SK-N-SH (cell line): ENCODE measurements around the gene PCBP3. TPM values are rescaled to one million over a fixed set of nuclear protein-coding genes. Genes with fewer than 3 reads are reported as not detected.

Experiments used
- CTCF ChIA-PET: fragments of 300-600, 350-600 bp; formaldehyde crosslinking; extraction: SDS; loops from one replicate; lab custom pipeline; 2021; lab: Yijun Ruan, JAX
- POLR2A ChIA-PET: fragments of 350-600 bp; sonication (Branson Sonifier 250); formaldehyde crosslinking; extraction: SDS; loops from one replicate; lab custom pipeline; 2020; ENCODE audit warnings: antibody characterized with exemption, inconsistent platforms; lab: Yijun Ruan, JAX
- DNase-seq: peaks from one replicate; pipeline ENCODE4 v3.0.0; 2012
- H2AFZ ChIP-seq: fragments of 200-600 bp; sonication (generic); 2 replicates; pipeline ENCODE4 v1.8.1; 2016; ENCODE audit warnings: antibody characterized with exemption, mild to moderate bottlenecking, low read depth
- H3F3A ChIP-seq: fragments of 200-600 bp; sonication (generic); replicated peaks from 2 replicates; pipeline ENCODE3; 2016; ENCODE audit warnings: antibody characterized with exemption, mild to moderate bottlenecking; ENCODE audit not compliant: insufficient read depth
- H3K27ac ChIP-seq, 2 experiments: fragments of 200-500 bp in 1 of 2; fragments of 200-600 bp in 1 of 2; sonication (Bioruptor generic) in 1 of 2; sonication (generic), shearing (Covaris generic) in 1 of 2; 2 replicates each; pipeline versions ENCODE4 v1.5.1 to v1.6.1; 2014 to 2016; ENCODE audit warnings: low read depth in 2 of 2, inconsistent platforms in 1 of 2, low read length in 1 of 2, mild to moderate bottlenecking in 1 of 2, mixed read lengths in 1 of 2
- H3K27me3 ChIP-seq: fragments of 200-600 bp; sonication (generic), shearing (Covaris generic); 2 replicates; pipeline ENCODE4 v1.6.1; 2016; ENCODE audit warnings: mixed run types; ENCODE audit not compliant: insufficient read depth
- H3K36me3 ChIP-seq, 2 experiments: fragments of 200-500 bp in 1 of 2; fragments of 200-600 bp in 1 of 2; sonication (Bioruptor generic) in 1 of 2; sonication (generic) in 1 of 2; replicated peaks in 1 of 2; 2 replicates each; pipeline versions ENCODE3 to v1.5.1; 2014 to 2016; ENCODE audit warnings: low read length in 1 of 2, mild to moderate bottlenecking in 1 of 2; ENCODE audit not compliant: insufficient read depth in 2 of 2, control insufficient read depth in 1 of 2
- H3K4me1 ChIP-seq, 2 experiments: fragments of 200-500 bp in 1 of 2; fragments of 200-600 bp in 1 of 2; sonication (Bioruptor generic) in 1 of 2; sonication (generic), shearing (Covaris generic) in 1 of 2; 2 replicates each; pipeline versions ENCODE4 v1.5.1 to v1.6.1; 2014 to 2016; ENCODE audit warnings: low read depth in 1 of 2, low read length in 1 of 2, mixed run types in 1 of 2; ENCODE audit not compliant: insufficient read depth in 2 of 2, control insufficient read depth in 1 of 2
- H3K4me2 ChIP-seq: fragments of 200-600 bp; sonication (generic), shearing (Covaris generic); 2 replicates; pipeline ENCODE4 v1.6.1; 2017; ENCODE audit warnings: mixed run types
- H3K4me3 ChIP-seq, 2 experiments: fragments of 200-500 bp in 1 of 2; fragments of 200-600 bp in 1 of 2; sonication (Bioruptor generic) in 1 of 2; sonication (generic), shearing (Covaris generic) in 1 of 2; 2 replicates each; pipeline versions ENCODE4 v1.5.1 to v1.8.1; 2014 to 2016; ENCODE audit warnings: low read depth in 2 of 2, inconsistent platforms in 1 of 2, low read length in 1 of 2, mild to moderate bottlenecking in 1 of 2, mixed read lengths in 1 of 2, moderate library complexity in 1 of 2
- H3K79me2 ChIP-seq: fragments of 200-600 bp; sonication (generic); 2 replicates; pipeline ENCODE4 v1.8.1; 2017; ENCODE audit warnings: mild to moderate bottlenecking; ENCODE audit not compliant: insufficient read depth
- H3K9ac ChIP-seq: fragments of 200-600 bp; sonication (generic); 2 replicates; pipeline ENCODE4 v1.6.1; 2017; ENCODE audit warnings: mixed run types
- H3K9me2 ChIP-seq: fragments of 200-600 bp; sonication (generic); 2 replicates; pipeline ENCODE4 v1.6.1; 2017; ENCODE audit warnings: mixed run types
- H3K9me3 ChIP-seq: fragments of 200-600 bp; sonication (generic); 2 replicates; pipeline ENCODE4 v1.6.1; 2017; ENCODE audit warnings: mixed run types, mild to moderate bottlenecking, moderate library complexity
- H4K20me1 ChIP-seq: fragments of 200-600 bp; sonication (generic); 2 replicates; pipeline ENCODE4 v1.6.1; 2017; ENCODE audit warnings: mild to moderate bottlenecking, mixed run types; ENCODE audit not compliant: insufficient read depth
- CTCF ChIP-seq: fragments of 200-600 bp; sonication (generic); IDR thresholded peaks from 2 replicates; pipeline ENCODE4 v1.6.1; 2017; ENCODE audit warnings: antibody characterized with exemption, mild to moderate bottlenecking, moderate library complexity
- EZH2phosphoT487 ChIP-seq: fragments of 200-600 bp; sonication (generic); IDR thresholded peaks from 2 replicates; pipeline ENCODE4 v1.6.1; 2017; ENCODE audit warnings: low read depth, mixed run types, mild to moderate bottlenecking, antibody characterized with exemption, moderate library complexity, borderline replicate concordance
- FOXM1 ChIP-seq: IDR thresholded peaks from 2 replicates; pipeline ENCODE4 v1.4.0; 2012; ENCODE audit warnings: low read depth, mild to moderate bottlenecking
- IRF3 ChIP-seq: fragments of 150-350 bp; IDR thresholded peaks from 2 replicates; pipeline ENCODE4 v1.6.1; 2016; ENCODE audit warnings: mild to moderate bottlenecking, low read depth, low read length
- MAX ChIP-seq: IDR thresholded peaks from 2 replicates; pipeline ENCODE4 v1.4.0; 2012; ENCODE audit warnings: low read depth
- MEF2A ChIP-seq: IDR thresholded peaks from 2 replicates; pipeline ENCODE4 v1.4.0; 2012; ENCODE audit warnings: low read depth, borderline replicate concordance
- MXI1 ChIP-seq: IDR thresholded peaks from 2 replicates; pipeline ENCODE4 v1.6.1; 2012; ENCODE audit warnings: mild to moderate bottlenecking, low read depth, low read length, improper control_type of control experiment
- NFIC ChIP-seq: IDR thresholded peaks from 2 replicates; pipeline ENCODE4 v1.4.0; 2012; ENCODE audit warnings: borderline replicate concordance
- PBX3 ChIP-seq: IDR thresholded peaks from 2 replicates; pipeline ENCODE4; 2012
- POLR2AphosphoS5 ChIP-seq: IDR thresholded peaks from 2 replicates; pipeline ENCODE4 v1.6.1; 2012; ENCODE audit warnings: low read depth, low read length
- RCOR1 ChIP-seq: fragments of 150-350 bp; IDR thresholded peaks from 2 replicates; pipeline ENCODE4 v1.6.1; 2017; ENCODE audit warnings: antibody characterized with exemption, low read length
- REST ChIP-seq: IDR thresholded peaks from 2 replicates; pipeline ENCODE4 v1.6.1; 2012; ENCODE audit warnings: mild to moderate bottlenecking, low read depth, low read length, moderate library complexity
- RFX5 ChIP-seq: IDR thresholded peaks from 2 replicates; pipeline ENCODE4 v1.6.1; 2012; ENCODE audit warnings: mild to moderate bottlenecking, improper control_type of control experiment, low read length
- SIN3A ChIP-seq: IDR thresholded peaks from 2 replicates; pipeline ENCODE4 v1.6.1; 2012; ENCODE audit warnings: low read depth, mild to moderate bottlenecking, low read length, moderate library complexity, borderline replicate concordance
- TAF1 ChIP-seq: IDR thresholded peaks from 2 replicates; pipeline ENCODE4 v1.6.1; 2012; ENCODE audit warnings: low read depth, mild to moderate bottlenecking, low read length, moderate library complexity, borderline replicate concordance
- TCF12 ChIP-seq: IDR thresholded peaks from 2 replicates; pipeline ENCODE4 v1.4.0; 2012
- TEAD4 ChIP-seq: IDR thresholded peaks from 2 replicates; pipeline ENCODE4 v1.4.0; 2012; ENCODE audit warnings: mild to moderate bottlenecking, borderline replicate concordance; ENCODE audit not compliant: insufficient read depth
- USF1 ChIP-seq: IDR thresholded peaks from 2 replicates; pipeline ENCODE4 v1.4.0; 2012; ENCODE audit warnings: low read depth, borderline replicate concordance
- YY1 ChIP-seq: IDR thresholded peaks from 2 replicates; pipeline ENCODE4 v1.4.0; 2012; ENCODE audit warnings: low read depth, mild to moderate bottlenecking
- WGBS: methylation state at CpG from one replicate; pipeline ENCODE4 v1.1.6; 2017; ENCODE audit warnings: low lambda C conversion rate; 5-methylcytosine and 5-hydroxymethylcytosine counted together
- polyA plus RNA-seq, 3 experiments: library from polyadenylated mRNA; depleted of rRNA; stranded (reverse); fragments of >200 nt; gene quantifications; 2 replicates each; pipeline ENCODE4 v1.2.3, GENCODE V29; 2012

The PCBP3 gene
- polyA plus RNA-seq, 1 of the 3 experiments (the other 2 are of a cell fraction) = 9.5 TPM

GRCh38 chr21:45899317-45900033 lies 255.9 kb downstream of the PCBP3 start:
- H3K9me3 ChIP-seq = no peaks in the 10 kb centered on the region
- H3K4me3 ChIP-seq = no peak overlapping the region
- peaks cover 0 to 16% of the 10 kb centered on the region in 2 experiments; a peak in 2 of 4 replicates for H3K4me1 ChIP-seq
- no peak for DNase-seq
- no peaks in the 10 kb centered on the region for H3F3A ChIP-seq
- WGBS = 75% methylated on average over 14 of the region's 17 CpGs
- POLR2A ChIA-PET = no interaction called here
- H3K27ac ChIP-seq = no peak overlapping the region; a peak in 1 of 4 replicates
- CTCF ChIA-PET = no interaction called here
- no peaks in the 10 kb centered on the region for H4K20me1 ChIP-seq
- no peak overlapping the region for H2AFZ ChIP-seq
- H3K36me3 ChIP-seq = peaks cover 0 to 8% of the 10 kb centered on the region in 2 experiments
- no peaks in the 10 kb centered on the region for H3K79me2 ChIP-seq
- no peak for TF ChIP-seq CTCF
- no peak for TF ChIP-seq POLR2AphosphoS5
- TF ChIP-seq RCOR1 = no peak
- TF ChIP-seq TCF12 = no peak
- TF ChIP-seq NFIC = no peak
- no peak for TF ChIP-seq MXI1
- TF ChIP-seq YY1 = no peak
- TF ChIP-seq MEF2A = no peak
- no peak for TF ChIP-seq EZH2phosphoT487
- no peak for TF ChIP-seq SIN3A
- TF ChIP-seq REST = no peak
- no peak for TF ChIP-seq TAF1
- TF ChIP-seq PBX3 = no peak
- no peak for TF ChIP-seq RFX5
- TF ChIP-seq USF1 = no peak
- TF ChIP-seq IRF3 = no peak
- no peak for TF ChIP-seq FOXM1
- TF ChIP-seq TEAD4 = no peak
- TF ChIP-seq MAX = no peak
- H3K9me2 ChIP-seq = no peaks in the 10 kb centered on the region
- H3K4me2 ChIP-seq = no peak overlapping the region
- H3K27me3 ChIP-seq = no peaks in the 10 kb centered on the region
- H3K9ac ChIP-seq = no peak overlapping the region
